Neural progenitor cell (in vitro differentiated cells): Measurements from ENCODE around the gene CNPY4.

Experiments used
- EZH2 ChIP-seq: fragments of 200-600 bp; sonication (generic); IDR thresholded peaks from 2 replicates; pipeline ENCODE4 v1.6.1; 2017; ENCODE audit warnings: antibody characterized with exemption, mild to moderate bottlenecking, moderate library complexity
- TF ChIP-seq, protein P1 (sequence below): fragments of 200-600 bp; sonication (generic); IDR thresholded peaks from 2 replicates; pipeline ENCODE4 v1.5.1; 2017; ENCODE audit warnings: antibody characterized with exemption, mild to moderate bottlenecking

DNA sequence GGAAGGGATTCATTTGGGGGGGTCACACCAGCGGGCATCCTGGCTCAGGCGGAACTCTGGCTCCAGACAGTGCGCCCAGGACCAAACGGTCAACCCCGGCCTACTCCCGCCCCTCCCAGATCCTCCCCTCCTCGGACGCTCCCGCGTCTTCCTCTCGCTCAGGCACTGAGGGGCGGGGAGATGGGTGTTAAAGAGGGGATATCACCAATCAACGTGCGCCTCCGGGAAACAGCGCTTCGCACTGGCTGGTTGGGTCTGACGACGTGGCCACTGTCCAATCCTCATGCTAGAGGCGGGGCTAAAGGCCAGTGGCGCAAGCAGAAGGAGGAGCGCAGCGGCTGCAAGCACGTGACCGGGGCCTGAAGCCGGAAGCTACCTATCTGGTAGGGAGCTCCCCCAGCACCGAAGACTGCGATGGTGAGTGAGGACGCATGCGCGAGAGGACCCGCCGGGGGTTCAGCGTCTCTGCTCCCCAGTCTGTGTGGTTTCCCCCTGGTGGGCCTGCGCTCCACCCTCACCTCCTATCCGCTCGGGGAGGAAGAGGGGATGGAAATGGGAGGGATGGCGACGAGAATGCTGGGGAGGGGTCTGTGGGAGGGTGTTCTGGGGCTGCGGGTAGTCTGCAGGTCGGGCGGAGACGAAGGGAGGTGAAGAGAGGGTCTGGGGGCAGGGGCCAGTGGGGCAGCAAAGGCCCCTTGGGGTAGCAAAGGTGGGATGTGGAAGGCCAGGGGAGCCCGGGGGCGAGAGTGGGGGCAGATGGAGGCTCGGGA lies 29.3 kb downstream of the CNPY4 start, which contains the start of gene LAMTOR4:
- TF ChIP-seq, protein P1, sequence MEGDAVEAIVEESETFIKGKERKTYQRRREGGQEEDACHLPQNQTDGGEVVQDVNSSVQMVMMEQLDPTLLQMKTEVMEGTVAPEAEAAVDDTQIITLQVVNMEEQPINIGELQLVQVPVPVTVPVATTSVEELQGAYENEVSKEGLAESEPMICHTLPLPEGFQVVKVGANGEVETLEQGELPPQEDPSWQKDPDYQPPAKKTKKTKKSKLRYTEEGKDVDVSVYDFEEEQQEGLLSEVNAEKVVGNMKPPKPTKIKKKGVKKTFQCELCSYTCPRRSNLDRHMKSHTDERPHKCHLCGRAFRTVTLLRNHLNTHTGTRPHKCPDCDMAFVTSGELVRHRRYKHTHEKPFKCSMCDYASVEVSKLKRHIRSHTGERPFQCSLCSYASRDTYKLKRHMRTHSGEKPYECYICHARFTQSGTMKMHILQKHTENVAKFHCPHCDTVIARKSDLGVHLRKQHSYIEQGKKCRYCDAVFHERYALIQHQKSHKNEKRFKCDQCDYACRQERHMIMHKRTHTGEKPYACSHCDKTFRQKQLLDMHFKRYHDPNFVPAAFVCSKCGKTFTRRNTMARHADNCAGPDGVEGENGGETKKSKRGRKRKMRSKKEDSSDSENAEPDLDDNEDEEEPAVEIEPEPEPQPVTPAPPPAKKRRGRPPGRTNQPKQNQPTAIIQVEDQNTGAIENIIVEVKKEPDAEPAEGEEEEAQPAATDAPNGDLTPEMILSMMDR: peak; percentile 15
- no peak for TF ChIP-seq EZH2
